Colon (tissue), 2 donors: ENCODE data around the gene IGFL1.
"Not testable (repeated sequence)": the region's sequence is repeated elsewhere in the genome, so short reads cannot be mapped to it uniquely, and the experiment has no call there.

Experiments used
- FAIRE-seq: peaks from 2 replicates; lab custom pipeline; 2012; peaks lifted over from hg19 to GRCh38; lab: Jason Lieb, UNC
- donor health status: control.
- donor health status: control.

The IGFL1 gene

DNA sequence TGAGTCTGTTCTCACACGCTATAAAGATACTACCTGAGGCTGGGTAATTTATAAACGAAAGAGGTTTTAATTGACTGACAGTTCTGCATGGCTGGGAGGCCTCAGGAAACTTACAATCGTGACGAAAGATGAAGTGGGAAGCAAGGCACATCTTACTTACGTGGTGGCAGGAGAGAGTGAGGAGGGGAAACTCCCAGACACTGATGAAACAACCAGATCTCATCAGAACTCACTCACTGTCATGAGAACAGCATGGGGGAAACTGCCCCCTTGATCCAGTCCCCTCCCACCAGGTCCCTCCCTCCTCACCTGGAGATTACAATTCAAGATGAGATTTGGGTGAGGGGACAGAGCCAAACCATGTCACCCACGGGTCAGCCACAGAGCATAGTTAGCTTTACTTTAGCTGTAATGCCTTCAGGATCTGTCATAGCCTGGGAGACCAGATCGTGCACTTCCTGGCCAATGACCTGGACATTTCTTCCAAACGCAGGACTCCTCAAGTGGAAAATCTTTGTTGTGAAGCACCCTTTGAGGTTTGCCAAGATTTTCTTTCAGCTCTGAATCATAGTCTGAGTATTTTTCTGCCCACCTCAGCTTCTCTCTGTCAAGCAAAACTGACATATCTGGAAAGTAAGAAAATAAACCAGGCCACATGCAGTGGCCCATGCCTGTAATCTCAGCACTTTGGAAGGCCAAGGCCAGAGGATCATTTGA is 42.1 kb downstream of the IGFL1 start:
- FAIRE-seq = no peak

DNA sequence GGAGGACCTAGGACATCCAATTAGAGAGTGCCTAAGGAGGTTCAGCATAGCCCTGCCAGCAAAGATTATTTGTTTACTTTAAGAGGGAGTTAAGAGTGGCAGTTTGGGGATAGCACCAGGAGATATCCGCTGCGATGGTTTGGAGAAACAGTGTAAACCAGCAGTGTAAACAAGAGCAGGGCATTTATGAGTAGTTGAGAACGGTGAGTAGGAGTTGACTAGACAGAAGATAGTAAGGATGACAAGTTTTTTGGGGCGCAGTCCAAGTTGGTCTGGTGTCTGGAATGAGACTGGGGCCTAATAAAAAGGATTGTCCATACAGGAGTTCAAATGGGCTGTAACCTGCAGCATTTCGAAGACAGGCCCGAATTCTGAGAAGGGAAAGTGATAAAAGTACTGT is 44.4 kb downstream of the IGFL1 start:
- FAIRE-seq = not testable (repeated sequence)

DNA sequence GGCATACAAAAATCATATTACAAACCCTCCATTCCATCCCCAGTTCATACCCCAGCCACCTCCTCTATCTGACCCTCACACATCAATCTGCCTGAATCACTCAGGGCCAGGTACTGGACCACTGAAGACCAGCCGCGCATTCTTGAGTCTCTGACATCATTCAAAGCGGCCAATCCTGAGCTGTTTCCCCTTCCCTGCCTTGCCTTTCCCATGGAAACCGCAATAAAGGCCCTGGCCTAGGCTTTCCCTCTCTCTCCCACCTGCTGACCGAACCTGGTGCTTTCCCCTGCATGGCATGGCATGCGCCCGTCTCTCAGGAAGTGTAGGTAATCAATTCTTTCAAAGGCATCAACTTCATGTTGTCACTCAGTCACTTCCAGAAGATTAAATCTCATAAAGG is 49.6 kb downstream of the IGFL1 start:
- no peak for FAIRE-seq
